HEK293 (cell line): ENCODE data around the gene ATP5F1B.

Source experiments
- CTCF ChIA-PET: fragments of 350-600 bp; formaldehyde crosslinking; extraction: SDS; loops from one replicate; lab custom pipeline; 2021; ENCODE audit warnings: antibody characterized with exemption; lab: Yijun Ruan, JAX
- POLR2A ChIA-PET: fragments of 300-600 bp; formaldehyde crosslinking; extraction: SDS; loops from one replicate; lab custom pipeline; 2020; ENCODE audit warnings: antibody characterized with exemption, inconsistent platforms; lab: Yijun Ruan, JAX
- H3K27ac ChIP-seq: fragments of 200-500 bp; sonication (Bioruptor generic); 2 replicates; pipeline ENCODE4 v1.5.1; 2014; ENCODE audit warnings: low read depth, low read length, control low read depth, inconsistent platforms; ENCODE audit errors: extremely low read depth
- H3K36me3 ChIP-seq, 2 experiments: fragments of 200-500 bp in 1 of 2; sonication (Bioruptor generic) in 1 of 2; 1 replicate in 1 of 2; 2 replicates in 1 of 2; pipeline ENCODE4 v1.5.1; 2014 to 2017; ENCODE audit warnings: inconsistent platforms in 2 of 2, low read length in 2 of 2; ENCODE audit not compliant: control insufficient read depth in 2 of 2, insufficient read depth in 1 of 2
- H3K4me1 ChIP-seq: fragments of 200-500 bp; sonication (Bioruptor generic); 2 replicates; pipeline ENCODE4 v1.5.1; 2014; ENCODE audit warnings: mild to moderate bottlenecking, low read length, inconsistent platforms; ENCODE audit not compliant: control insufficient read depth, insufficient read depth
- H3K4me3 ChIP-seq: 2 replicates; pipeline ENCODE4 v1.5.1; 2011; ENCODE audit warnings: low read depth, mild to moderate bottlenecking, control low read depth, low read length, moderate library complexity
- H3K9me3 ChIP-seq: fragments of 200-500 bp; sonication (Bioruptor generic); 2 replicates; pipeline ENCODE4 v1.5.1; 2014; ENCODE audit warnings: low read depth, low read length, inconsistent platforms; ENCODE audit not compliant: control insufficient read depth, insufficient read depth
- GLI2 ChIP-seq: fragments of 450-650 bp; formaldehyde crosslinking; IDR thresholded peaks from 2 replicates; pipeline ENCODE4; 2017; ENCODE audit warnings: missing biosample characterization, missing genetic modification characterization, low read depth, borderline replicate concordance
- KLF10 ChIP-seq: fragments of 450-650 bp; IDR thresholded peaks from 2 replicates; pipeline ENCODE4 v1.5.1; 2018; ENCODE audit warnings: missing biosample characterization, mild to moderate bottlenecking, missing genetic modification characterization
- KLF8 ChIP-seq: fragments of 450-650 bp; formaldehyde crosslinking; IDR thresholded peaks from 2 replicates; pipeline ENCODE4 v1.5.1; 2016; ENCODE audit warnings: missing biosample characterization, missing genetic modification characterization
- YY2 ChIP-seq: fragments of 450-650 bp; formaldehyde crosslinking; IDR thresholded peaks from 2 replicates; pipeline ENCODE4 v1.5.1; 2016; ENCODE audit warnings: missing biosample characterization, missing genetic modification characterization
- ZBTB48 ChIP-seq: fragments of 450-650 bp; formaldehyde crosslinking; IDR thresholded peaks from 2 replicates; pipeline ENCODE4 v1.5.1; 2016; ENCODE audit warnings: missing biosample characterization, missing genetic modification characterization
- ZFP37 ChIP-seq: fragments of 450-650 bp; formaldehyde crosslinking; IDR thresholded peaks from 2 replicates; pipeline ENCODE4 v1.5.1; 2016; ENCODE audit warnings: missing biosample characterization, missing genetic modification characterization
- ZFP69B ChIP-seq: fragments of 450-650 bp; formaldehyde crosslinking; IDR thresholded peaks from 2 replicates; pipeline ENCODE4 v1.5.1; 2016; ENCODE audit warnings: missing biosample characterization, missing genetic modification characterization
- ZNF2 ChIP-seq: fragments of 450-650 bp; formaldehyde crosslinking; IDR thresholded peaks from 2 replicates; pipeline ENCODE4 v1.5.1; 2016; ENCODE audit warnings: missing biosample characterization, missing genetic modification characterization
- ZNF335 ChIP-seq: fragments of 450-650 bp; formaldehyde crosslinking; conservative IDR thresholded peaks from 2 replicates; pipeline ENCODE4 v1.5.1; 2016; ENCODE audit warnings: missing biosample characterization, missing genetic modification characterization
- ZNF501 ChIP-seq: fragments of 450-650 bp; formaldehyde crosslinking; IDR thresholded peaks from 2 replicates; pipeline ENCODE4 v1.5.1; 2016; ENCODE audit warnings: missing biosample characterization, missing genetic modification characterization
- ZNF518A ChIP-seq: fragments of 450-650 bp; formaldehyde crosslinking; conservative IDR thresholded peaks from 2 replicates; pipeline ENCODE4 v1.5.1; 2016; ENCODE audit warnings: low read depth, missing biosample characterization, missing genetic modification characterization
- ZNF521 ChIP-seq: fragments of 450-650 bp; formaldehyde crosslinking; IDR thresholded peaks from 2 replicates; pipeline ENCODE4 v1.5.1; 2017; ENCODE audit warnings: missing biosample characterization, mild to moderate bottlenecking, missing genetic modification characterization
- ZNF555 ChIP-seq: fragments of 450-650 bp; formaldehyde crosslinking; conservative IDR thresholded peaks from 2 replicates; pipeline ENCODE4 v1.5.1; 2017; ENCODE audit warnings: missing biosample characterization, mild to moderate bottlenecking, missing genetic modification characterization, inconsistent platforms
- ZNF670 ChIP-seq: fragments of 450-650 bp; formaldehyde crosslinking; IDR thresholded peaks from 2 replicates; pipeline ENCODE4 v1.5.1; 2016; ENCODE audit warnings: missing biosample characterization, missing genetic modification characterization, low read depth
- ZNF692 ChIP-seq: fragments of 450-650 bp; formaldehyde crosslinking; IDR thresholded peaks from 2 replicates; pipeline ENCODE4 v1.5.1; 2016; ENCODE audit warnings: missing biosample characterization, missing genetic modification characterization
- ZNF776 ChIP-seq: fragments of 450-650 bp; formaldehyde crosslinking; IDR thresholded peaks from 2 replicates; pipeline ENCODE4 v1.5.0; 2017; ENCODE audit warnings: missing biosample characterization, missing genetic modification characterization, borderline replicate concordance
- TF ChIP-seq, protein P1 (sequence below): fragments of 450-650 bp; formaldehyde crosslinking; IDR thresholded peaks from 2 replicates; pipeline ENCODE4 v1.5.1; 2016; ENCODE audit warnings: missing biosample characterization, missing genetic modification characterization
- TF ChIP-seq, protein P2 (sequence below): fragments of 450-650 bp; IDR thresholded peaks from 2 replicates; pipeline ENCODE4 v1.5.1; 2018; ENCODE audit warnings: missing biosample characterization, missing genetic modification characterization
- TF ChIP-seq, protein P3 (sequence below): sonication (generic); formaldehyde crosslinking; IDR thresholded peaks from 2 replicates; pipeline ENCODE4 v1.8.1; 2022; ENCODE audit warnings: mild to moderate bottlenecking, moderate library complexity, missing genetic modification reagents

The ATP5F1B gene

DNA sequence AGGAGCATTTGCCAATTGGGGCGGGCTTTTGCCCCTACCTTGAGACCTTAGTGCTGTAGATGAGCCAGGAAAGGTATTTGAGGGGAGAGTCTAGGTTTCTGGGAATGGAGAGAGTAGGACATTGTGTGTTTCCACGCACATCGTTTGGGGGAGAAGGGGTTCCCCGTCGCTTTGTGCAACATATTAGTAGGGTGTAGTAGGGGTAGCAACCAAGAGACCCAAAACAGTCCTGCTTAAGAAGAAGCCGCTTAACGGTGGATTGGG is 43.0 kb upstream of the ATP5F1B start:
- peak overlapping the region; percentile 52 for H3K4me3 ChIP-seq
- ChIA-PET POLR2A (interaction anchor here (0.5 to 4.5 kb wide), 19 partner anchors 10 to 707 kb away, joined by 3 to 63 read pairs (median 7); partner anchors contain the start of genes ATP5F1B, NAB2, NACA and PRIM1), CTCF (interaction anchor here (0.6 to 1.2 kb wide), 2 partner anchors 16 to 52 kb away, joined by 3 to 4 read pairs; no protein-coding TSS in a partner anchor)
- peaks cover 7% of the 10 kb centered on the region; the same call in 1 of the 2 replicates for H3K4me1 ChIP-seq
- H3K27ac ChIP-seq, result peak overlapping the region; percentile 100
- TF ChIP-seq ZNF555 (tag by site-specific recombination) (no peak), ZBTB48 (tag by site-specific recombination) (0 out of 2 replicates have a peak, but pooled peaks have one; percentile 4), ZNF692 (tag by site-specific recombination) (0 out of 2 replicates have a peak, but pooled peaks have one; percentile 10), ZFP37 (0 out of 2 replicates have a peak, but pooled peaks have one; percentile 0), ZNF2 (tag by site-specific recombination) (0 out of 2 replicates have a peak, but pooled peaks have one; percentile 2), YY2 (tag by site-specific recombination) (no peak), KLF10 (tag by site-specific recombination) (no peak), ZNF670 (tag by site-specific recombination) (no peak), ZNF776 (tag by site-specific recombination) (no peak), ZNF518A (peak; percentile 8; the same call in 1 of the 2 replicates), ZNF521 (tag by site-specific recombination) (no peak), ZFP69B (tag by site-specific recombination) (no peak; the same call in 1 of the 2 replicates), GLI2 (tag by site-specific recombination) (no peak), KLF8 (tag by site-specific recombination) (no peak), ZNF501 (tag by site-specific recombination) (0 out of 2 replicates have a peak, but pooled peaks have one; percentile 11), ZNF335 (tag by site-specific recombination) (peak; percentile 53; the same call in 1 of the 2 replicates)
- TF ChIP-seq, protein P1, sequence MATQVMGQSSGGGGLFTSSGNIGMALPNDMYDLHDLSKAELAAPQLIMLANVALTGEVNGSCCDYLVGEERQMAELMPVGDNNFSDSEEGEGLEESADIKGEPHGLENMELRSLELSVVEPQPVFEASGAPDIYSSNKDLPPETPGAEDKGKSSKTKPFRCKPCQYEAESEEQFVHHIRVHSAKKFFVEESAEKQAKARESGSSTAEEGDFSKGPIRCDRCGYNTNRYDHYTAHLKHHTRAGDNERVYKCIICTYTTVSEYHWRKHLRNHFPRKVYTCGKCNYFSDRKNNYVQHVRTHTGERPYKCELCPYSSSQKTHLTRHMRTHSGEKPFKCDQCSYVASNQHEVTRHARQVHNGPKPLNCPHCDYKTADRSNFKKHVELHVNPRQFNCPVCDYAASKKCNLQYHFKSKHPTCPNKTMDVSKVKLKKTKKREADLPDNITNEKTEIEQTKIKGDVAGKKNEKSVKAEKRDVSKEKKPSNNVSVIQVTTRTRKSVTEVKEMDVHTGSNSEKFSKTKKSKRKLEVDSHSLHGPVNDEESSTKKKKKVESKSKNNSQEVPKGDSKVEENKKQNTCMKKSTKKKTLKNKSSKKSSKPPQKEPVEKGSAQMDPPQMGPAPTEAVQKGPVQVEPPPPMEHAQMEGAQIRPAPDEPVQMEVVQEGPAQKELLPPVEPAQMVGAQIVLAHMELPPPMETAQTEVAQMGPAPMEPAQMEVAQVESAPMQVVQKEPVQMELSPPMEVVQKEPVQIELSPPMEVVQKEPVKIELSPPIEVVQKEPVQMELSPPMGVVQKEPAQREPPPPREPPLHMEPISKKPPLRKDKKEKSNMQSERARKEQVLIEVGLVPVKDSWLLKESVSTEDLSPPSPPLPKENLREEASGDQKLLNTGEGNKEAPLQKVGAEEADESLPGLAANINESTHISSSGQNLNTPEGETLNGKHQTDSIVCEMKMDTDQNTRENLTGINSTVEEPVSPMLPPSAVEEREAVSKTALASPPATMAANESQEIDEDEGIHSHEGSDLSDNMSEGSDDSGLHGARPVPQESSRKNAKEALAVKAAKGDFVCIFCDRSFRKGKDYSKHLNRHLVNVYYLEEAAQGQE (tag by site-specific recombination), result 0 out of 2 replicates have a peak, but pooled peaks have one; percentile 8
- TF ChIP-seq, protein P2, sequence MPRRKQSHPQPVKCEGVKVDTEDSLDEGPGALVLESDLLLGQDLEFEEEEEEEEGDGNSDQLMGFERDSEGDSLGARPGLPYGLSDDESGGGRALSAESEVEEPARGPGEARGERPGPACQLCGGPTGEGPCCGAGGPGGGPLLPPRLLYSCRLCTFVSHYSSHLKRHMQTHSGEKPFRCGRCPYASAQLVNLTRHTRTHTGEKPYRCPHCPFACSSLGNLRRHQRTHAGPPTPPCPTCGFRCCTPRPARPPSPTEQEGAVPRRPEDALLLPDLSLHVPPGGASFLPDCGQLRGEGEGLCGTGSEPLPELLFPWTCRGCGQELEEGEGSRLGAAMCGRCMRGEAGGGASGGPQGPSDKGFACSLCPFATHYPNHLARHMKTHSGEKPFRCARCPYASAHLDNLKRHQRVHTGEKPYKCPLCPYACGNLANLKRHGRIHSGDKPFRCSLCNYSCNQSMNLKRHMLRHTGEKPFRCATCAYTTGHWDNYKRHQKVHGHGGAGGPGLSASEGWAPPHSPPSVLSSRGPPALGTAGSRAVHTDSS, result no peak
- TF ChIP-seq, protein P3, sequence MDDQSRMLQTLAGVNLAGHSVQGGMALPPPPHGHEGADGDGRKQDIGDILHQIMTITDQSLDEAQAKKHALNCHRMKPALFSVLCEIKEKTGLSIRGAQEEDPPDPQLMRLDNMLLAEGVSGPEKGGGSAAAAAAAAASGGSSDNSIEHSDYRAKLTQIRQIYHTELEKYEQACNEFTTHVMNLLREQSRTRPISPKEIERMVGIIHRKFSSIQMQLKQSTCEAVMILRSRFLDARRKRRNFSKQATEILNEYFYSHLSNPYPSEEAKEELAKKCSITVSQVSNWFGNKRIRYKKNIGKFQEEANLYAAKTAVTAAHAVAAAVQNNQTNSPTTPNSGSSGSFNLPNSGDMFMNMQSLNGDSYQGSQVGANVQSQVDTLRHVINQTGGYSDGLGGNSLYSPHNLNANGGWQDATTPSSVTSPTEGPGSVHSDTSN, result no peak
- H3K36me3 ChIP-seq, result peaks cover 5 to 25% of the 10 kb centered on the region in 2 experiments; a peak in 2 of 3 replicates
- H3K9me3 ChIP-seq, result no peaks in the 10 kb centered on the region
